Skeletal muscle satellite cell (primary cell): ENCODE results near the gene NRG2.

Experiments
- H3K27me3 ChIP-seq: 2 replicates; pipeline ENCODE4 v1.7.0; 2013; ENCODE audit warnings: low read length; ENCODE audit not compliant: control insufficient read depth, insufficient read depth
- H3K36me3 ChIP-seq: 2 replicates; pipeline ENCODE4 v1.7.0; 2013; ENCODE audit warnings: mild to moderate bottlenecking, control low read depth, low read length; ENCODE audit not compliant: insufficient read depth
- H3K4me1 ChIP-seq: 2 replicates; pipeline ENCODE4 v1.7.0; 2013; ENCODE audit warnings: low read length; ENCODE audit not compliant: control insufficient read depth, insufficient read depth
- H3K4me2 ChIP-seq: 2 replicates; pipeline ENCODE4 v1.7.0; 2013; ENCODE audit warnings: mild to moderate bottlenecking, low read length
- H3K4me3 ChIP-seq: 2 replicates; pipeline ENCODE4 v1.7.0; 2013; ENCODE audit warnings: low read length
- H3K9ac ChIP-seq: 2 replicates; pipeline ENCODE4 v1.7.0; 2013; ENCODE audit warnings: mild to moderate bottlenecking, low read depth, low read length, moderate library complexity
- H3K9me3 ChIP-seq: replicated peaks from 2 replicates; pipeline ENCODE4 v1.7.0; 2013; ENCODE audit warnings: mild to moderate bottlenecking, control low read depth, low read length

NRG2 gene

GRCh38 chr5:139885172-139885856 lies 157.8 kb downstream of the NRG2 start:
- Histone ChIP-seq H3K4me1 (no peaks in the 10 kb centered on the region), H3K27me3 (peaks cover 89% of the 10 kb centered on the region), H3K9ac (no peak overlapping the region), H3K4me3 (no peak overlapping the region), H3K4me2 (no peak overlapping the region), H3K36me3 (no peaks in the 10 kb centered on the region), H3K9me3 (no peaks in the 10 kb centered on the region)

DNA sequence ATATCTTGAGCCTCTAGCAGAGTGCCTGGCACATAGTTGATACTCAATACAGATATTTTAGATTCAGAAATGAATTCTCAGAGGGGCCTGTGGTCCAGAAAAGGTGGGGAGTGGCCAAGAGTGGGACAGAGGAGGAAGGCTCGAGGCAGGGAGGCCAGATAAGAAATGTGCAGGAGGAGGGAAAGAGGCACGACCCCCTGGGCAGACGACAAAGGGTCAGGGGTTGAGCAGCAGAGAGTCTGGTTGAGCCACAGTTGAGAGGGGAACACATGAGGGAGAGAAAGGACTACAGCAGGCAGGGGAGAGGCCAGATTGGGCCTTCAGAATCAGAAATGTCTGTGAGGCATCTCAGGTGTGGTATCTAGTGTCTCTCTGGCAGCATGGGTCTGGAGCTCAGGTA lies 158.4 kb downstream of the NRG2 start:
- peaks cover 84% of the 10 kb centered on the region for H3K27me3 ChIP-seq
- no peaks in the 10 kb centered on the region for H3K4me1 ChIP-seq
- no peak overlapping the region for H3K9ac ChIP-seq
- H3K9me3 ChIP-seq, result no peaks in the 10 kb centered on the region
- H3K4me3 ChIP-seq, result no peak overlapping the region
- no peaks in the 10 kb centered on the region for H3K36me3 ChIP-seq
- no peak overlapping the region for H3K4me2 ChIP-seq

- Histone ChIP-seq H3K27me3 (peaks cover 84% of the 10 kb centered on the region), H3K9ac (no peak overlapping the region), H3K9me3 (no peaks in the 10 kb centered on the region), H3K4me1 (no peaks in the 10 kb centered on the region), H3K4me2 (no peak overlapping the region), H3K4me3 (no peak overlapping the region), H3K36me3 (no peaks in the 10 kb centered on the region)
Observed at GRCh38 chr5:139884144-139884543, 159.0 kb downstream of the NRG2 start.

- Histone ChIP-seq H3K9ac (no peak overlapping the region), H3K9me3 (no peaks in the 10 kb centered on the region), H3K27me3 (peaks cover 79% of the 10 kb centered on the region), H3K4me2 (no peak overlapping the region), H3K36me3 (no peaks in the 10 kb centered on the region), H3K4me3 (no peak overlapping the region), H3K4me1 (no peaks in the 10 kb centered on the region)
Observed at GRCh38 chr5:139882961-139883539, 160.0 kb downstream of the NRG2 start.

GRCh38 chr5:139882316-139882715 lies 160.8 kb downstream of the NRG2 start:
- H3K4me3 ChIP-seq, result no peak overlapping the region
- no peak overlapping the region for H3K4me2 ChIP-seq
- H3K9me3 ChIP-seq, result no peaks in the 10 kb centered on the region
- H3K9ac ChIP-seq, result no peak overlapping the region
- H3K36me3 ChIP-seq, result no peaks in the 10 kb centered on the region
- H3K4me1 ChIP-seq, result no peaks in the 10 kb centered on the region
- peaks cover 73% of the 10 kb centered on the region for H3K27me3 ChIP-seq

GRCh38 chr5:139881143-139881733 lies 161.9 kb downstream of the NRG2 start:
- Histone ChIP-seq H3K4me3 (no peak overlapping the region), H3K9me3 (no peaks in the 10 kb centered on the region), H3K9ac (no peak overlapping the region), H3K4me2 (no peak overlapping the region), H3K4me1 (no peaks in the 10 kb centered on the region), H3K36me3 (no peaks in the 10 kb centered on the region), H3K27me3 (peaks cover 68% of the 10 kb centered on the region)

GRCh38 chr5:139880416-139881142 lies 162.5 kb downstream of the NRG2 start:
- Histone ChIP-seq H3K4me3 (no peak overlapping the region), H3K9ac (no peak overlapping the region), H3K36me3 (no peaks in the 10 kb centered on the region), H3K4me1 (no peaks in the 10 kb centered on the region), H3K4me2 (no peak overlapping the region), H3K27me3 (peaks cover 63% of the 10 kb centered on the region), H3K9me3 (no peaks in the 10 kb centered on the region)

DNA sequence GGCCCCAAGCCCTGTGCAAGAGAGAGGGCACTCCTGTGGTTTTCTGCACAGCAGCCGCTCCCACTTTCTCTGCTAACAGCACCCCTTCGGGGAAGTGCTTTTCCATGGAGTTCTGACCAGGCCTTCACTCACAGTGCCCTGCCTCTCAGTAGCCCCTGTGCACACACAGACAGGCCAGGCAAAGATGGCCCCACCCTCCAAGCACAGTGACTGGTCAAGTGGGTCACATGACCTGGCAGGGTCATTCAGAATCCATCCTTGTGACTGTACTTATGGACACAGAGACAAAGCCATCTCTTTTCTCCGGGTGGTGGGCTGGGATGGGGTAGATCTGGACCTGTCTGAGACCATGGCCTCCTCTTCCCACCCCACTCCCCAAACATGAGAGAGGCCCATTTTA lies 165.0 kb downstream of the NRG2 start:
- H3K4me1 ChIP-seq, result no peaks in the 10 kb centered on the region
- H3K27me3 ChIP-seq, result peaks cover 54% of the 10 kb centered on the region
- no peaks in the 10 kb centered on the region for H3K9me3 ChIP-seq
- no peak overlapping the region for H3K4me3 ChIP-seq
- H3K4me2 ChIP-seq, result no peak overlapping the region
- no peaks in the 10 kb centered on the region for H3K36me3 ChIP-seq
- no peak overlapping the region for H3K9ac ChIP-seq

DNA sequence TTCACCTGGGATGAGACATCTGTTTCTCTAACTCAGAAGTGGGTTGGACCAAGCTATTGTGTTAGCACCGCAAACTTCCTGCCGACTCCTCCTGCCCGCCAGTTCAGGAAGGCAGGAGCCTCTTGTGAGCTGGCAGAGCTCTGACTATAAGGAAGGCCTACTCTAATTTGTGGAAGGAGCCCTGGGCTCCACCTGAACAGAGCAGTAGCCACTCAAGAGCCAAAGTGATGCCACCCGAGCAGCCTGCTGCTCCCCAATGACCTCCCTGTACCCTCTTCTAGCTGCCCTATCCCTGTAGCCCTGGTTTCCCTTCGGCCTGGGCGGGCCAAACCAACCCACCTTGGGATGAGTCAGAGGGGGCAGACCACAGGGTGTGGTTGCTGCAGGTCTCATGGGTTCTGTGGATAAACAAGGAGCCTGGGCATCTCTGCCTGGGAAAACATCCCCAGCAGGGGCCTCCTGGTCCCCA lies 165.9 kb downstream of the NRG2 start:
- no peak overlapping the region for H3K4me2 ChIP-seq
- no peak overlapping the region for H3K9ac ChIP-seq
- H3K9me3 ChIP-seq, result no peaks in the 10 kb centered on the region
- no peaks in the 10 kb centered on the region for H3K4me1 ChIP-seq
- no peak overlapping the region for H3K4me3 ChIP-seq
- H3K27me3 ChIP-seq, result peaks cover 52% of the 10 kb centered on the region
- H3K36me3 ChIP-seq, result no peaks in the 10 kb centered on the region

DNA sequence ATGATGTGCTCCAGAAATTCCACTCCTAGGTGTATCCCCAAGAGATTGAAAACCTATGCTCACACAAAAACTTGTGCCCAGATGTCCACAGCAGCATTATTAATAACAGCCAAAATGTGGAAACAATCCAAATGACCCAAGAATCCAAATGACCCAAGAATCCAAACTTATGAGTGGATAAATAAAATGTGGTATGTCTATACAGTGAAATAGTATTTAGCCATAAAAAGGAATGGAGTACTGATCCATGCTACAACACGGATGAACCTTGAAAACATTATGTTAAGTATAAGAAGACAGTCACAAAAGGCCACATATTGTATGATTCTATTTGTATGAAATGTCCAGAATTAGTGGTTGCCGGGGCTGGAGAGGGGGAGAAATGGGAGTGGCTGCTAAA lies 167.1 kb downstream of the NRG2 start:
- H3K4me3 ChIP-seq, result no peak overlapping the region
- no peaks in the 10 kb centered on the region for H3K4me1 ChIP-seq
- H3K9me3 ChIP-seq, result no peaks in the 10 kb centered on the region
- peaks cover 52% of the 10 kb centered on the region for H3K27me3 ChIP-seq
- no peaks in the 10 kb centered on the region for H3K36me3 ChIP-seq
- H3K9ac ChIP-seq, result no peak overlapping the region
- no peak overlapping the region for H3K4me2 ChIP-seq

GRCh38 chr5:139872851-139873794 lies 170.0 kb downstream of the NRG2 start:
- Histone ChIP-seq H3K9ac (no peak overlapping the region), H3K9me3 (no peaks in the 10 kb centered on the region), H3K4me3 (no peak overlapping the region)

More at GRCh38 chr5:139872851-139873794, 170.0 kb downstream of the NRG2 start:
- H3K4me1 ChIP-seq, result no peaks in the 10 kb centered on the region
- H3K4me2 ChIP-seq, result no peak overlapping the region
- H3K36me3 ChIP-seq, result no peaks in the 10 kb centered on the region
- peaks cover 55% of the 10 kb centered on the region for H3K27me3 ChIP-seq
